Glutamatergic neuron (in vitro differentiated cells): ENCODE data around the gene FCRL5. TPM values are rescaled to one million over a fixed set of nuclear protein-coding genes. Genes with fewer than 3 reads are reported as not detected.

Experiments used
- DNase-seq: peaks from one replicate; pipeline ENCODE4 v3.0.0; 2022
- H3K27ac Mint-ChIP-seq: one replicate; pipeline ENCODE4 v1.8.0; 2020; ENCODE audit warnings: mild to moderate bottlenecking, mixed read lengths, inconsistent platforms; ENCODE audit not compliant: unreplicated experiment
- H3K27me3 Mint-ChIP-seq: one replicate; pipeline ENCODE4 v1.8.0; 2020; ENCODE audit warnings: mild to moderate bottlenecking, moderate library complexity, mixed read lengths, inconsistent platforms; ENCODE audit not compliant: unreplicated experiment
- H3K36me3 Mint-ChIP-seq: one replicate; pipeline ENCODE4 v1.8.0; 2020; ENCODE audit warnings: mild to moderate bottlenecking, mixed read lengths, inconsistent platforms; ENCODE audit not compliant: unreplicated experiment
- H3K4me1 Mint-ChIP-seq: one replicate; pipeline ENCODE4 v1.8.0; 2020; ENCODE audit warnings: mild to moderate bottlenecking, low read depth, mixed read lengths, inconsistent platforms; ENCODE audit not compliant: unreplicated experiment
- H3K4me3 Mint-ChIP-seq: one replicate; pipeline ENCODE4 v1.8.0; 2020; ENCODE audit warnings: mild to moderate bottlenecking, mixed read lengths, inconsistent platforms; ENCODE audit not compliant: unreplicated experiment
- H3K9me3 Mint-ChIP-seq: one replicate; pipeline ENCODE4 v1.8.0; 2020; ENCODE audit warnings: mild to moderate bottlenecking, moderate library complexity, mixed read lengths, inconsistent platforms; ENCODE audit not compliant: unreplicated experiment
- total RNA-seq: library from RNA; stranded (reverse); fragmentation: NEBNext Ultra II Directional; extraction: Animal tissue kit (Norgen Biotek cat#: 25700); gene quantifications from one replicate; pipeline ENCODE4 v1.2.1, GENCODE V29; 2021; ENCODE audit not compliant: unreplicated experiment
- TF ChIP-seq, protein P1 (sequence below): fragments of 200-600 bp; sonication (generic); IDR thresholded peaks from one replicate; pipeline ENCODE4 v1.5.0; 2021; ENCODE audit not compliant: partially characterized antibody, unreplicated experiment

FCRL5 gene
- total RNA-seq, 1 donor from 2014 or later: not detected

DNA sequence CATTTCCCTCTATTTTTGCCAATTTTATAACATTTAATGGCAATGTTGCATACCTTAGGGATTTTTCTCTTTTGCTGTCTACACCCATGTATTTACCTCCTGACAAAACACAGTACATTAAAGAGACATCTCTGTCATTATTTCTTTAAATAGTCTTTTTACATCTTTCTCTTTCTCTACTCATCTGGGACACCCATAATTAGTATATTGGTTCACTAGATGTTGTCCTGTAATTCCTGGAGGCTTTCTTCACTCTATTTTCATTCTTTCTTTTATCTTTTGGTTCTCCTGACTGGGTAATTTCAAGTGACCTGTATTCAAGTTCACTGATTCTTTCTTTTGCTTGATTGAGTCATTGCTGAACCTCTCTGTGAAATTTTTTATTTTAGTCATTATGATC, 74.3 kb downstream of the FCRL5 start:
- Mint-ChIP-seq H3K4me3 (no peak overlapping the region), H3K4me1 (no peaks in the 10 kb centered on the region), H3K27ac (no peak overlapping the region), H3K9me3 (peaks cover 2% of the 10 kb centered on the region), H3K27me3 (peaks cover 2% of the 10 kb centered on the region), H3K36me3 (peaks cover 12% of the 10 kb centered on the region)
- TF ChIP-seq, protein P1, sequence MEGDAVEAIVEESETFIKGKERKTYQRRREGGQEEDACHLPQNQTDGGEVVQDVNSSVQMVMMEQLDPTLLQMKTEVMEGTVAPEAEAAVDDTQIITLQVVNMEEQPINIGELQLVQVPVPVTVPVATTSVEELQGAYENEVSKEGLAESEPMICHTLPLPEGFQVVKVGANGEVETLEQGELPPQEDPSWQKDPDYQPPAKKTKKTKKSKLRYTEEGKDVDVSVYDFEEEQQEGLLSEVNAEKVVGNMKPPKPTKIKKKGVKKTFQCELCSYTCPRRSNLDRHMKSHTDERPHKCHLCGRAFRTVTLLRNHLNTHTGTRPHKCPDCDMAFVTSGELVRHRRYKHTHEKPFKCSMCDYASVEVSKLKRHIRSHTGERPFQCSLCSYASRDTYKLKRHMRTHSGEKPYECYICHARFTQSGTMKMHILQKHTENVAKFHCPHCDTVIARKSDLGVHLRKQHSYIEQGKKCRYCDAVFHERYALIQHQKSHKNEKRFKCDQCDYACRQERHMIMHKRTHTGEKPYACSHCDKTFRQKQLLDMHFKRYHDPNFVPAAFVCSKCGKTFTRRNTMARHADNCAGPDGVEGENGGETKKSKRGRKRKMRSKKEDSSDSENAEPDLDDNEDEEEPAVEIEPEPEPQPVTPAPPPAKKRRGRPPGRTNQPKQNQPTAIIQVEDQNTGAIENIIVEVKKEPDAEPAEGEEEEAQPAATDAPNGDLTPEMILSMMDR: no peak
- DNase-seq: no peak

DNA sequence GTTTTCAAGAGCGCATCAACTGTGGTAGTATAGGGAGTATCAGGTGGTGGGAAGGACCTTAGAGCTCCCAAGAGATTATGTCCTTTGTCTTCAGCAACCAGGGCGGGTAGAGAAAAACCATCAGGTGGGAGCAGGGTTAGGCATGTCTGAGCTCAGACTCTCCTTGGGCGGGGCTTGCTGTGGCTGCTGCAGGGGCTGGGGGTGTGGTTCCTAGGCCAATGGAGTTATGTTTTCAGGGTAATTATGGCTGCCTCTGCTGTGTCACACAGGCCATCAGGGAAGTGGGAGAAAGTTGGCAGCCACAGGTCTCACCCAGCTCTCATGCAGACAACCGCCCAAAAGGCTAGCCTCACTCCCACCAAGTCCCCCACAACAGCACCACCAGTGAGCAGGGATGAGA, 74.9 kb downstream of the FCRL5 start:
- H3K27ac Mint-ChIP-seq: no peak overlapping the region
- peaks cover 2% of the 10 kb centered on the region for H3K9me3 Mint-ChIP-seq
- H3K36me3 Mint-ChIP-seq: peaks cover 12% of the 10 kb centered on the region
- no peaks in the 10 kb centered on the region for H3K4me1 Mint-ChIP-seq
- TF ChIP-seq, protein P1: no peak
- peaks cover 2% of the 10 kb centered on the region for H3K27me3 Mint-ChIP-seq
- H3K4me3 Mint-ChIP-seq: no peak overlapping the region
- no peak for DNase-seq

DNA sequence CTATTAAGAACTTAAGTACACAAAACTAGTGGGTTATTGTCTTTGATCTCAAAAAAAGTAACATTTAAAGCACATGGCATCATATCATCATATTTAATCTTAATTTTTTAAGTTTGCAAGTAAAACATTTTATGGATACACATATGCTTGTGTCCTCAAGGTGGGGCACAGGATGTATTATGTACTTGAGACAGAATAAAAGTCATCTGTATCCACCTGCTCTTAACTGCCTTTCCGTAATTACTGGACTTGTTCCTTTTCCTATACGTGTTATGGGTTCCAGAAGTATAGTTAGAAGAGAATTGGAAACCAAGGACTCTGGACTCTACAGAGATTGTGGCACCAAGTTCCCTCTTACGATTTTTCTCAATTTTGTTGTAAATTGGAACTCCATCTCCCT, 79.4 kb downstream of the FCRL5 start:
- TF ChIP-seq, protein P1: no peak
- Mint-ChIP-seq H3K9me3 (peaks cover 2% of the 10 kb centered on the region), H3K4me3 (no peak overlapping the region)

DNA sequence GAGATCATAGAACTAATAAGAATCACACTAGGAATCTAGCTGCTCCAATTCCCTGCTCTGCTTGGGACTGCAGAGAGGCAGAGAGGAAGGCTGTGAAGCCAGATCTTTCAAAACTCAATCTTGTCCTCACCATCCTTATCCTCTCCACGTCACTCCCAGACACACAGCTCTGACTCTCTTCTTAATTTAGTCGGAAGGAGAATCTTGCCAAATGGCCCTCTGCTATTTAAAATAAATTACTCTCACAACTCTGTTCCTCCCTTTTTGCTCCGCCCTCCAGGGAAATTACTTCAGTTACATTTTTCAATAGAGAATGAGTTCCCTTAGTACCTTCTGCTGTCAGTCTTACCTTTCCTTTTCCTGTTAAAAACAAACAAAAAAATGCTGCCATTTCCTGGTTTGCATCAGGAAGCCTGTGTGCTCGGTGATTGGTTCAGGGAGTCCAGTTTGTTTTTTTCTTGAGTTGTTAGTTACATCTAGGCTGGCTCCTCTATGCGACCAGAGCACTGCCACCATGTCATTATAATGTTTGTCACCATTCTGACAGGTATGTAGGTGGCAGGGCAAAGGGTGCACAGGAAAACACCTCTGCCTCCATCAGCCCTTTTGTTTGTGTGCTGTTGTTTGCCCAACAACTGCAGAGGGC, 80.1 kb downstream of the FCRL5 start:
- DNase-seq: no peak
- H3K36me3 Mint-ChIP-seq: peaks cover 12% of the 10 kb centered on the region

More for the DNA sequence above, 79.4 kb downstream of the FCRL5 start:
- Mint-ChIP-seq H3K27me3 (peaks cover 2% of the 10 kb centered on the region), H3K36me3 (peaks cover 12% of the 10 kb centered on the region), H3K27ac (no peak overlapping the region), H3K4me1 (no peaks in the 10 kb centered on the region)
- DNase-seq: no peak

DNA sequence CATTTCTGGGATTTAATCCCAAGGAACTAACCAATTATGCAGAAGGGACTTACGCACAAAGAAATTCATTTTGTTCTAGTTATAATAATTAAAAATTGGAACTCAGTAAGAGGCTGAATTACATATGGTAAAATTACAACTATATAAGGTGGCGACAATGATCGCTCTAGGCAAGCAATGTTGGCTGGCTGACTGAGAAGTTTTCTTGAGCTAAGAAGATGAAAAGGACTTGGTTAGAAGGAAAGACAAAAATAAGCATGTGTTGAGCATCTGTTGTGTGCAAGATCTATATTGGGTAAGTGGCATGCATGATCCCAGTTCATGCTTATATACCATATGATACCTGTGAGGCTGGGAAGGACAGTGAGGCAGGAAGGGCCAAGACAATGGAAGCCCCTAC, 80.8 kb downstream of the FCRL5 start:
- no peak for DNase-seq
- TF ChIP-seq, protein P1: no peak
- Mint-ChIP-seq H3K27ac (no peak overlapping the region), H3K36me3 (peaks cover 9% of the 10 kb centered on the region), H3K27me3 (peaks cover 2% of the 10 kb centered on the region), H3K9me3 (no peaks in the 10 kb centered on the region), H3K4me3 (no peak overlapping the region), H3K4me1 (no peaks in the 10 kb centered on the region)

More for the DNA sequence above, 80.1 kb downstream of the FCRL5 start:
- Mint-ChIP-seq H3K9me3 (no peaks in the 10 kb centered on the region), H3K4me3 (no peak overlapping the region), H3K4me1 (no peaks in the 10 kb centered on the region), H3K27ac (no peak overlapping the region), H3K27me3 (peaks cover 2% of the 10 kb centered on the region)
- TF ChIP-seq, protein P1: no peak
